Lung (tissue), 12 donors: ENCODE results near the gene STX19. TPM values are rescaled to one million over a fixed set of nuclear protein-coding genes. Genes with fewer than 3 reads are reported as not detected.

Source experiments
- ATAC-seq: fragments of 200-7000 bp; cut with Tn5 transposase; one replicate; pipeline ENCODE4 v1.9.1; 2020; ENCODE audit warnings: moderate number of reproducible peaks; ENCODE audit not compliant: insufficient read depth, low FRiP score
- DNase-seq, 3 donors: peaks; one replicate each; pipeline ENCODE4 v3.0.0-alpha.2; 2013 to 2017
- H3K27ac ChIP-seq, 2 donors: one replicate each; pipeline ENCODE4 v1.5.1; 2013; ENCODE audit warnings: mild to moderate bottlenecking in 2 of 2, moderate library complexity in 2 of 2, control low read depth in 1 of 2, inconsistent platforms in 1 of 2, low read depth in 1 of 2, low read length in 1 of 2
- H3K27me3 ChIP-seq, 3 donors: one replicate each; pipeline ENCODE4 v1.5.1; 2013; ENCODE audit warnings: low read length in 2 of 3; ENCODE audit not compliant: control insufficient read depth in 3 of 3, insufficient read depth in 3 of 3
- H3K36me3 ChIP-seq, 4 donors: one replicate each; pipeline ENCODE4 v1.5.1; 2013; ENCODE audit warnings: low read length in 4 of 4, mild to moderate bottlenecking in 1 of 4, moderate library complexity in 1 of 4; ENCODE audit not compliant: control insufficient read depth in 4 of 4, insufficient read depth in 4 of 4
- H3K4me1 ChIP-seq, 5 donors: one replicate each; pipeline ENCODE4 v1.5.1; 2013; ENCODE audit warnings: low read length in 5 of 5, mild to moderate bottlenecking in 2 of 5, moderate library complexity in 1 of 5; ENCODE audit not compliant: control insufficient read depth in 5 of 5, insufficient read depth in 5 of 5
- H3K4me3 ChIP-seq: one replicate; pipeline ENCODE4 v1.5.1; 2013; ENCODE audit warnings: mild to moderate bottlenecking, control low read depth, moderate library complexity
- H3K9ac ChIP-seq, 2 donors: one replicate each; pipeline ENCODE4 v1.5.1; 2013; ENCODE audit warnings: low read length in 2 of 2, control low read depth in 1 of 2; ENCODE audit not compliant: insufficient read depth in 1 of 2
- H3K9me3 ChIP-seq, 4 donors: one replicate each; pipeline ENCODE4 v1.5.1; 2013; ENCODE audit warnings: low read length in 3 of 4, mild to moderate bottlenecking in 1 of 4, moderate library complexity in 1 of 4; ENCODE audit not compliant: control insufficient read depth in 4 of 4, insufficient read depth in 3 of 4
- WGBS, 2 donors: extraction: QIAGEN DNeasy Blood & Tissue Kit; methylation state at CpG; one replicate each; pipeline ENCODE4 v1.1.7; 2013; 5-methylcytosine and 5-hydroxymethylcytosine counted together
- polyA plus RNA-seq, 2 donors: library from polyadenylated mRNA; stranded (reverse); fragments of 200-250 nt; gene quantifications; one replicate each; pipeline ENCODE4 v1.2.1, GENCODE V29; 2013
- total RNA-seq, 2 donors: library from RNA; depleted of rRNA in 1 of 2; stranded (reverse); fragments of >200 nt in 1 of 2; gene quantifications; one replicate each; pipeline ENCODE4 v1.2.1, GENCODE V29; 2014 to 2021
- TF ChIP-seq, protein P1 (sequence below): IDR thresholded peaks from 2 replicates; pipeline ENCODE4 v1.5.1; 2012; ENCODE audit warnings: mild to moderate bottlenecking; ENCODE audit errors: control extremely low read depth, extremely low read depth
- donor health status: control.
- donor health status: control.
- donor health status: Bipolar disorder and iron deficiency.
- donor health status: healthy.
- donor health status: DM: yes; HTN: yes; CAD: no.

STX19 gene
- total and polyA plus RNA-seq, 4 donors = 1.6 to 11.3 (median 5.1) TPM

GRCh38 chr3:93988764-93989163, 39.6 kb downstream of the STX19 start:
- Histone ChIP-seq H3K9me3 (no peaks in the 10 kb centered on the region), H3K27me3 (no peaks in the 10 kb centered on the region), H3K9ac (no peak overlapping the region), H3K36me3 (peaks cover 0 to 1% (median 0%) of the 10 kb centered on the region in 4 donors), H3K27ac (no peak overlapping the region), H3K4me1 (peaks cover 0 to 9% (median 6%) of the 10 kb centered on the region in 5 donors), H3K4me3 (no peak overlapping the region)
- no peak for ATAC-seq
- WGBS, 2 donors = 68 to 92% methylated on average over 9 of the region's 9 CpGs
- no peak for DNase-seq
- TF ChIP-seq, protein P1, sequence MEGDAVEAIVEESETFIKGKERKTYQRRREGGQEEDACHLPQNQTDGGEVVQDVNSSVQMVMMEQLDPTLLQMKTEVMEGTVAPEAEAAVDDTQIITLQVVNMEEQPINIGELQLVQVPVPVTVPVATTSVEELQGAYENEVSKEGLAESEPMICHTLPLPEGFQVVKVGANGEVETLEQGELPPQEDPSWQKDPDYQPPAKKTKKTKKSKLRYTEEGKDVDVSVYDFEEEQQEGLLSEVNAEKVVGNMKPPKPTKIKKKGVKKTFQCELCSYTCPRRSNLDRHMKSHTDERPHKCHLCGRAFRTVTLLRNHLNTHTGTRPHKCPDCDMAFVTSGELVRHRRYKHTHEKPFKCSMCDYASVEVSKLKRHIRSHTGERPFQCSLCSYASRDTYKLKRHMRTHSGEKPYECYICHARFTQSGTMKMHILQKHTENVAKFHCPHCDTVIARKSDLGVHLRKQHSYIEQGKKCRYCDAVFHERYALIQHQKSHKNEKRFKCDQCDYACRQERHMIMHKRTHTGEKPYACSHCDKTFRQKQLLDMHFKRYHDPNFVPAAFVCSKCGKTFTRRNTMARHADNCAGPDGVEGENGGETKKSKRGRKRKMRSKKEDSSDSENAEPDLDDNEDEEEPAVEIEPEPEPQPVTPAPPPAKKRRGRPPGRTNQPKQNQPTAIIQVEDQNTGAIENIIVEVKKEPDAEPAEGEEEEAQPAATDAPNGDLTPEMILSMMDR = no peak

GRCh38 chr3:93988283-93988682, 40.1 kb downstream of the STX19 start:
- H3K27me3 ChIP-seq = no peaks in the 10 kb centered on the region
- no peak overlapping the region for H3K9ac ChIP-seq
- H3K27ac ChIP-seq = no peak overlapping the region
- TF ChIP-seq, protein P1 = no peak
- H3K4me1 ChIP-seq = peaks cover 0 to 9% (median 6%) of the 10 kb centered on the region in 5 donors
- H3K4me3 ChIP-seq = no peak overlapping the region
- H3K36me3 ChIP-seq = peaks cover 0 to under 1% (median 0%) of the 10 kb centered on the region in 4 donors
- ATAC-seq = no peak
- DNase-seq = peak in 1 of 3 donors; percentile 28
- H3K9me3 ChIP-seq = no peaks in the 10 kb centered on the region

DNA sequence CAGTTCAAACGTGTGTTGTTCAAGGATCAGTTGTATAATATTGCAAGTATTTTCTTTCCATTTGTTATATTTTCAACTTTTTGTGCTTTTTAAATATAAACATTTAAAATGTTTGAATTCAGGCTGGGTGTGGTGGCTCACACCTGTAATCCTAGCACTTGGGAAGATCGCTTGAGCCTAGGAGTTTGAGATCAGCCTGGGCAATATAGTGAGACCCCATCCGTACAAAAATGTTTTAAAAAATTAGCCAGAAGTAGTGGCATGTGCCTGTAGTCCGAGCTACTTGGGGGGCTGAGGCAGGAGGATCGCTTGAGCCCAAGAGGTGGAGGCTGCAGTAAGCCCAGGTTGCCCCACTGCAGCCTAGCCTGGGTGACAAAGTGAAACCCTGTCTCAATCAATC, 43.8 kb downstream of the STX19 start:
- Histone ChIP-seq H3K9me3 (no peaks in the 10 kb centered on the region), H3K27me3 (no peaks in the 10 kb centered on the region), H3K36me3 (no peaks in the 10 kb centered on the region), H3K4me3 (no peak overlapping the region), H3K9ac (no peak overlapping the region), H3K27ac (no peak overlapping the region), H3K4me1 (peaks cover 0 to 20% (median 10%) of the 10 kb centered on the region in 5 donors)
- ATAC-seq (no peak), DNase-seq (no peak)
- TF ChIP-seq, protein P1 = no peak
- 94 to 95% methylated on average over 5 of the region's 5 CpGs for WGBS, 2 donors

DNA sequence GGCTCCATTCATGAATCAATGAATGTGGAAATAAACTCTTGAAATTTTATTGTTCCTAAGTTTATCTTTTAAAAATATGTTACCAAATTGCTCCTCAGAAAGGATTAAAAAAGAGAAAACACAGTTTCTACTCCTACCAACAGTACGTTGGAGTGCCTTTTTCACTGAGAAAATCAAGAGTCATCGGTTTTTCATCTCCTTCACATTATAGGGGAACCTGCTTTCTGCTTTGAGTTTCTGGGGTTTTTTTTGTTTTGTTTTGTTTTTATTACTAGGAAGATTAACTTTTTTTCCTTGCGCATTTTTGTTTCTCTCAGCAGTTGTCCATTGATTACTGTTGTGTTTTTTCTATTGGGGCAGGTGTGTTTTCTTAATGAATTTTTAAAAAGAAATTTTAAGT, 45.0 kb downstream of the STX19 start:
- DNase-seq = no peak
- 95 to 96% methylated on average over 3 of the region's 3 CpGs for WGBS, 2 donors
- ATAC-seq = no peak
- Histone ChIP-seq H3K9me3 (no peaks in the 10 kb centered on the region), H3K9ac (no peak overlapping the region), H3K4me1 (peaks cover 0 to 19% (median 5%) of the 10 kb centered on the region in 5 donors), H3K27me3 (no peaks in the 10 kb centered on the region), H3K36me3 (no peaks in the 10 kb centered on the region), H3K4me3 (no peak overlapping the region), H3K27ac (no peak overlapping the region)
- TF ChIP-seq, protein P1 = no peak
